H9 (cell line): ENCODE results near the gene SCRN2. TPM values are rescaled to one million over a fixed set of nuclear protein-coding genes. Genes with fewer than 3 reads are reported as not detected.

Experiments used
- DNase-seq: peaks from one replicate; pipeline ENCODE4 v3.0.0-alpha.2; 2017
- H2AFZ ChIP-seq: one replicate; pipeline ENCODE4 v1.6.1; 2013; ENCODE audit warnings: mild to moderate bottlenecking, low read length, control low read depth, moderate library complexity
- H2AK5ac ChIP-seq: 2 replicates; pipeline ENCODE4 v1.6.1; 2013; ENCODE audit warnings: low read length, control low read depth, mixed read lengths; ENCODE audit not compliant: insufficient read length
- H2BK120ac ChIP-seq: one replicate; pipeline ENCODE4 v1.6.1; 2013; ENCODE audit warnings: low read depth, mild to moderate bottlenecking, low read length, control low read depth, inconsistent platforms; ENCODE audit not compliant: poor library complexity, severe bottlenecking
- H2BK12ac ChIP-seq: 2 replicates; pipeline ENCODE4 v1.6.1; 2013; ENCODE audit warnings: low read length, control low read depth, mixed read lengths, low read depth; ENCODE audit not compliant: insufficient read length
- H2BK15ac ChIP-seq: 2 replicates; pipeline ENCODE4 v1.6.1; 2013; ENCODE audit warnings: low read depth, low read length, control low read depth
- H2BK20ac ChIP-seq: one replicate; pipeline ENCODE4 v1.6.1; 2013; ENCODE audit warnings: low read depth, mild to moderate bottlenecking, low read length, control low read depth, inconsistent platforms; ENCODE audit not compliant: poor library complexity, severe bottlenecking
- H2BK5ac ChIP-seq: 2 replicates; pipeline ENCODE4 v1.6.1; 2013; ENCODE audit warnings: low read length, control low read depth, mixed read lengths; ENCODE audit not compliant: insufficient read length
- H3K14ac ChIP-seq: 2 replicates; pipeline ENCODE4 v1.6.1; 2013; ENCODE audit warnings: low read length, control low read depth; ENCODE audit not compliant: insufficient read depth
- H3K18ac ChIP-seq: 2 replicates; pipeline ENCODE4 v1.6.1; 2013; ENCODE audit warnings: low read depth, mild to moderate bottlenecking, mixed read lengths, low read length, control low read depth; ENCODE audit not compliant: insufficient read length
- H3K23ac ChIP-seq: 2 replicates; pipeline ENCODE4 v1.6.1; 2013; ENCODE audit warnings: low read length, control low read depth, mixed read lengths, low read depth; ENCODE audit not compliant: insufficient read length
- H3K23me2 ChIP-seq: 2 replicates; pipeline ENCODE4 v1.6.1; 2013; ENCODE audit warnings: low read depth, mild to moderate bottlenecking, mixed read lengths, low read length, control low read depth; ENCODE audit not compliant: insufficient read length, poor library complexity, severe bottlenecking
- H3K27ac ChIP-seq: 2 replicates; pipeline ENCODE4 v1.5.1; 2013; ENCODE audit warnings: low read length, control low read depth, mixed read lengths, low read depth; ENCODE audit not compliant: insufficient read length
- H3K27me3 ChIP-seq: 2 replicates; pipeline ENCODE4 v1.6.1; 2013; ENCODE audit warnings: low read length, control low read depth, inconsistent platforms; ENCODE audit not compliant: insufficient read depth
- H3K4ac ChIP-seq: 2 replicates; pipeline ENCODE4 v1.6.1; 2013; ENCODE audit warnings: low read depth, mild to moderate bottlenecking, control low read depth, inconsistent platforms, low read length, moderate library complexity
- H3K4me1 ChIP-seq: 2 replicates; pipeline ENCODE4 v1.6.1; 2013; ENCODE audit warnings: low read length, control low read depth, inconsistent platforms; ENCODE audit not compliant: insufficient read depth
- H3K4me2 ChIP-seq: 2 replicates; pipeline ENCODE4 v1.6.1; 2013; ENCODE audit warnings: low read length, control low read depth, mixed read lengths; ENCODE audit not compliant: insufficient read length, insufficient read depth
- H3K56ac ChIP-seq: 2 replicates; pipeline ENCODE4 v1.6.1; 2013; ENCODE audit warnings: low read depth, mild to moderate bottlenecking, mixed read lengths, low read length, control low read depth; ENCODE audit not compliant: insufficient read length
- H3K79me1 ChIP-seq: 2 replicates; pipeline ENCODE4 v1.6.1; 2013; ENCODE audit warnings: low read depth, mild to moderate bottlenecking, moderate library complexity, low read length, control low read depth, inconsistent platforms; ENCODE audit not compliant: insufficient read depth, poor library complexity, severe bottlenecking
- H3K79me2 ChIP-seq: 2 replicates; pipeline ENCODE4 v1.6.1; 2013; ENCODE audit warnings: low read length, control low read depth, inconsistent platforms; ENCODE audit not compliant: insufficient read depth
- H3K9ac ChIP-seq: 2 replicates; pipeline ENCODE4 v1.6.1; 2013; ENCODE audit warnings: low read length, control low read depth, mixed read lengths; ENCODE audit not compliant: insufficient read length; ENCODE audit errors: extremely low read depth
- H3K9me3 ChIP-seq: one replicate; pipeline ENCODE4 v1.6.1; 2013; ENCODE audit warnings: low read depth, low read length, inconsistent platforms; ENCODE audit not compliant: control insufficient read depth
- H3T11ph ChIP-seq: one replicate; pipeline ENCODE4 v1.6.1; 2013; ENCODE audit warnings: mild to moderate bottlenecking, low read length, control low read depth, inconsistent platforms
- H4K20me1 ChIP-seq: one replicate; pipeline ENCODE4 v1.6.1; 2013; ENCODE audit not compliant: control insufficient read depth, insufficient read length, insufficient read depth
- H4K5ac ChIP-seq: 2 replicates; pipeline ENCODE4 v1.6.1; 2013; ENCODE audit warnings: low read depth, mild to moderate bottlenecking, mixed read lengths, low read length, control low read depth; ENCODE audit not compliant: insufficient read length
- H4K8ac ChIP-seq: replicated peaks from 2 replicates; pipeline ENCODE4 v1.6.1; 2013; ENCODE audit warnings: low read length, control low read depth, mixed read lengths, low read depth; ENCODE audit not compliant: insufficient read length
- H4K91ac ChIP-seq: 2 replicates; pipeline ENCODE4 v1.6.1; 2013; ENCODE audit warnings: low read depth, mild to moderate bottlenecking, moderate library complexity, mixed read lengths, low read length, control low read depth; ENCODE audit not compliant: insufficient read length
- H3K27ac Mint-ChIP-seq, 3 experiments: 2 replicates in 2 of 3; 3 replicates in 1 of 3; pipeline ENCODE4 v1.8.0; 2020 to 2021; ENCODE audit warnings: mixed read lengths in 3 of 3, mild to moderate bottlenecking in 1 of 3, moderate library complexity in 1 of 3
- H3K27me3 Mint-ChIP-seq: 2 replicates; pipeline ENCODE4 v1.8.0; 2021; ENCODE audit warnings: low read depth, mild to moderate bottlenecking, moderate library complexity, mixed read lengths
- H3K36me3 Mint-ChIP-seq, 3 experiments: 2 replicates in 2 of 3; 3 replicates in 1 of 3; pipeline ENCODE4 v1.8.0; 2020 to 2021; ENCODE audit warnings: low read depth in 3 of 3, mixed read lengths in 3 of 3; ENCODE audit not compliant: insufficient read depth in 1 of 3
- H3K4me1 Mint-ChIP-seq, 2 experiments: 2 replicates each; pipeline ENCODE4 v1.8.0; 2020; ENCODE audit warnings: mixed read lengths in 2 of 2
- H3K4me3 Mint-ChIP-seq, 2 experiments: 2 replicates in 1 of 2; 3 replicates in 1 of 2; pipeline ENCODE4 v1.8.0; 2020 to 2021; ENCODE audit warnings: mild to moderate bottlenecking in 2 of 2, mixed read lengths in 2 of 2, moderate library complexity in 1 of 2
- H3K9me3 Mint-ChIP-seq, 2 experiments: 2 replicates in 1 of 2; 3 replicates in 1 of 2; pipeline ENCODE4 v1.8.0; 2020; ENCODE audit warnings: mild to moderate bottlenecking in 2 of 2, mixed read lengths in 2 of 2, moderate library complexity in 1 of 2
- WGBS: extraction: QIAGEN DNeasy Blood & Tissue Kit; methylation state at CpG from one replicate; pipeline ENCODE4 v1.1.7; 2013; ENCODE audit warnings: missing lambda C conversion rate, low lambda C conversion rate, mixed read lengths; ENCODE audit not compliant: insufficient read length; ENCODE audit errors: extremely low coverage; 5-methylcytosine and 5-hydroxymethylcytosine counted together
- total RNA-seq: library from RNA; stranded (reverse); gene quantifications from 2 replicates; pipeline ENCODE4 v1.2.1, GENCODE V29; 2021
- TF ChIP-seq, protein P1 (sequence below): fragments of 200-600 bp; sonication (generic); conservative IDR thresholded peaks from 3 replicates; pipeline ENCODE4 v1.8.0; 2021; ENCODE audit warnings: antibody characterized with exemption, mild to moderate bottlenecking

Gene SCRN2
- total RNA-seq, 1 experiment from 2014 or later = 34.0 TPM

DNA sequence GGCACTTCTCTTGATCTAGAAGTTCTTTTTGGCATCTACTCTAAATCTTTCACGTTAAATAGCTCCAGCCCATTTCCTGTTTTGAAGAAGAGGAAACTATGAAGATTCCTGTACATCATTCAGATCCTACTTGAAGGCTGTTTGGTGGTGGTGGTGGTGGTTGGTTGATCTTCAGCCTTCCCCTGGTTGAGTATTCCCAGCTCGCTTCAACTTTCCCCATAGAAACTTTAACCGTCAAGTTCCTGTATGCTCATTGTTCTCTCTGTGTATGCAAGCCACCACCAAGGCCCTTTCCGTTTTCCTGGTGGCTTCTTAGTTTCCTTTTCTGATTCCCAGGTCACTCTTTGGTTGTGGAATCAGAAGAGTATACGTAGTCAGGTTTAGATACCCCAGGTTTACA, 6.3 kb downstream of the SCRN2 start:
- Histone ChIP-seq H2BK12ac (no peak overlapping the region), H4K8ac (no peak overlapping the region), H3K79me2 (no peaks in the 10 kb centered on the region), H2AFZ (no peak overlapping the region), H2BK120ac (no peak overlapping the region), H3K9ac (no peak overlapping the region), H3K4me2 (no peak overlapping the region), H3K4me1 (no peaks in the 10 kb centered on the region), H3K56ac (no peak overlapping the region), H2BK5ac (no peak overlapping the region), H3K79me1 (peaks cover 3% of the 10 kb centered on the region), H3K4ac (no peak overlapping the region), H2BK20ac (no peak overlapping the region), H3K9me3 (no peaks in the 10 kb centered on the region), H3K27me3 (no peaks in the 10 kb centered on the region), H3K23me2 (peaks cover 10% of the 10 kb centered on the region), H2AK5ac (no peak overlapping the region), H3K27ac (no peak overlapping the region), H3T11ph (no peak overlapping the region), H4K5ac (no peak overlapping the region), H4K91ac (no peak overlapping the region), H4K20me1 (no peaks in the 10 kb centered on the region), H3K18ac (no peak overlapping the region), H2BK15ac (no peak overlapping the region), H3K23ac (no peak overlapping the region), H3K14ac (no peak overlapping the region)
- DNase-seq = no peak
- Mint-ChIP-seq H3K27ac (no peak overlapping the region; a peak in 1 of 7 replicates), H3K9me3 (no peaks in the 10 kb centered on the region; a peak in 1 of 5 replicates), H3K4me1 (peaks cover 8 to 15% of the 10 kb centered on the region in 2 experiments), H3K4me3 (no peak overlapping the region), H3K36me3 (peaks cover 0 to 20% (median 13%) of the 10 kb centered on the region in 3 experiments; a peak in 6 of 7 replicates), H3K27me3 (peaks cover 2% of the 10 kb centered on the region; the same call in 1 of the 2 replicates)
- no CpG with 5 or more reads among the region's 5 CpGs for WGBS
- TF ChIP-seq, protein P1, sequence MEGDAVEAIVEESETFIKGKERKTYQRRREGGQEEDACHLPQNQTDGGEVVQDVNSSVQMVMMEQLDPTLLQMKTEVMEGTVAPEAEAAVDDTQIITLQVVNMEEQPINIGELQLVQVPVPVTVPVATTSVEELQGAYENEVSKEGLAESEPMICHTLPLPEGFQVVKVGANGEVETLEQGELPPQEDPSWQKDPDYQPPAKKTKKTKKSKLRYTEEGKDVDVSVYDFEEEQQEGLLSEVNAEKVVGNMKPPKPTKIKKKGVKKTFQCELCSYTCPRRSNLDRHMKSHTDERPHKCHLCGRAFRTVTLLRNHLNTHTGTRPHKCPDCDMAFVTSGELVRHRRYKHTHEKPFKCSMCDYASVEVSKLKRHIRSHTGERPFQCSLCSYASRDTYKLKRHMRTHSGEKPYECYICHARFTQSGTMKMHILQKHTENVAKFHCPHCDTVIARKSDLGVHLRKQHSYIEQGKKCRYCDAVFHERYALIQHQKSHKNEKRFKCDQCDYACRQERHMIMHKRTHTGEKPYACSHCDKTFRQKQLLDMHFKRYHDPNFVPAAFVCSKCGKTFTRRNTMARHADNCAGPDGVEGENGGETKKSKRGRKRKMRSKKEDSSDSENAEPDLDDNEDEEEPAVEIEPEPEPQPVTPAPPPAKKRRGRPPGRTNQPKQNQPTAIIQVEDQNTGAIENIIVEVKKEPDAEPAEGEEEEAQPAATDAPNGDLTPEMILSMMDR = no peak
